A549 (cell line): ENCODE data around the gene DARS2.
"Not testable (repeated sequence)": the region's sequence is repeated elsewhere in the genome, so short reads cannot be mapped to it uniquely, and the experiment has no call there.

ENCODE experiments used
- CBX8 ChIP-seq: fragments of 200-600 bp; sonication (generic); IDR thresholded peaks from 2 replicates; pipeline ENCODE4 v1.6.1; 2016
- MAZ ChIP-seq: fragments of 150-350 bp; IDR thresholded peaks from 2 replicates; pipeline ENCODE4 v1.6.1; 2014; ENCODE audit warnings: antibody characterized with exemption, low read depth, low read length, borderline replicate concordance
- POLR2A ChIP-seq: IDR thresholded peaks from 2 replicates; pipeline ENCODE4 v1.6.1; 2012; ENCODE audit warnings: mild to moderate bottlenecking, low read length
- TP53 ChIP-seq: fragments of 250-450 bp; sonication (Bioruptor Pico); IDR thresholded peaks from 2 replicates; pipeline ENCODE4 v1.5.0; 2021; ENCODE audit warnings: mild to moderate bottlenecking, moderate library complexity
- TF ChIP-seq, protein P1 (sequence below): fragments of 250-450 bp; sonication (Bioruptor Pico); IDR thresholded peaks from 2 replicates; pipeline ENCODE4 v1.5.0; 2021; ENCODE audit warnings: mild to moderate bottlenecking, moderate library complexity, borderline replicate concordance

DNA sequence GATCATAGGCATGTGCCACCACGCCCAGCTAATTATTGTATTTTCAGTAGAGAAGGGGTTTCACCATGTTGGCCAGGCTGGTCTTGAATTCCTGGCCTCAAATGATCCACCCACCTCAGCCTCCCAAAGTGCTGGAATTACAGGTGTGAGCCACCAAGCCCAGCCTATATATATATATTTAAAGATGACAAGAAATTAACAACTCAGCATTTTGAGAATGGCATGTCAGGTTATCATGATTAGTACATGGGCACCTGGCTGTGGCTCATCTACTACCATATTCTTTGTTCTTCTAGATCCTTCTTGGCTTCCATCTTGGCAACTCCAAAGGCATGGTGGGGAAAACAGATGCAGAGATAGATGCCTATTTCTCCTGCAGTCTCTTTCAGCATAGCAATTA, 24.5 kb upstream of the DARS2 start:
- TF ChIP-seq CBX8; POLR2A; MAZ; TP53 (CRISPR knock-in tag): not testable (repeated sequence)
- TF ChIP-seq, protein P1, sequence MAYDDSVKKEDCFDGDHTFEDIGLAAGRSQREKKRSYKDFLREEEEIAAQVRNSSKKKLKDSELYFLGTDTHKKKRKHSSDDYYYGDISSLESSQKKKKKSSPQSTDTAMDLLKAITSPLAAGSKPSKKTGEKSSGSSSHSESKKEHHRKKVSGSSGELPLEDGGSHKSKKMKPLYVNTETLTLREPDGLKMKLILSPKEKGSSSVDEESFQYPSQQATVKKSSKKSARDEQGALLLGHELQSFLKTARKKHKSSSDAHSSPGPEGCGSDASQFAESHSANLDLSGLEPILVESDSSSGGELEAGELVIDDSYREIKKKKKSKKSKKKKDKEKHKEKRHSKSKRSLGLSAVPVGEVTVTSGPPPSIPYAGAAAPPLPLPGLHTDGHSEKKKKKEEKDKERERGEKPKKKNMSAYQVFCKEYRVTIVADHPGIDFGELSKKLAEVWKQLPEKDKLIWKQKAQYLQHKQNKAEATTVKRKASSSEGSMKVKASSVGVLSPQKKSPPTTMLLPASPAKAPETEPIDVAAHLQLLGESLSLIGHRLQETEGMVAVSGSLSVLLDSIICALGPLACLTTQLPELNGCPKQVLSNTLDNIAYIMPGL, result not testable (repeated sequence)
